Pancreas (tissue), 10 donors: ENCODE measurements around the gene FAM170B. TPM values are rescaled to one million over a fixed set of nuclear protein-coding genes. Genes with fewer than 3 reads are reported as not detected.

ENCODE experiments used
- ATAC-seq, 4 donors: fragments of 200-7000 bp; cut with Tn5 transposase; one replicate each; pipeline versions ENCODE4 v1.8.0 to v1.9.1; 2020; ENCODE audit warnings: mild to moderate bottlenecking in 4 of 4, moderate library complexity in 4 of 4
- DNase-seq, 6 donors: peaks; one replicate each; pipeline ENCODE4 v3.0.0-alpha.2; 2020
- FAIRE-seq: peaks from 2 replicates; lab custom pipeline; 2012; peaks lifted over from hg19 to GRCh38; lab: Jason Lieb, UNC
- H3K27ac ChIP-seq, 4 donors: fragments of 200-600 bp; sonication (generic); 1 replicate in 3 of 4; 2 replicates in 1 of 4; pipeline versions ENCODE4 v1.5.0 to v1.8.0; 2020
- H3K27me3 ChIP-seq, 4 donors: fragments of 200-600 bp; one replicate each; pipeline ENCODE4 v1.8.0; 2021
- H3K36me3 ChIP-seq, 3 donors: fragments of 200-600 bp; sonication (generic) in 1 of 3; one replicate each; pipeline versions ENCODE4 v1.5.0 to v1.8.0; 2020 to 2021
- H3K4me1 ChIP-seq, 3 donors: fragments of 200-600 bp; one replicate each; pipeline ENCODE4 v1.8.0; 2021
- H3K4me3 ChIP-seq, 4 donors: fragments of 200-600 bp; sonication (generic) in 2 of 4; one replicate each; pipeline versions ENCODE4 v1.5.0 to v1.8.0; 2020 to 2021
- H3K9me3 ChIP-seq, 4 donors: fragments of 200-600 bp; one replicate each; pipeline ENCODE4 v1.8.0; 2021
- WGBS, 2 donors: extraction: QIAGEN DNeasy Blood & Tissue Kit; methylation state at CpG; one replicate each; pipeline ENCODE4 v1.1.7; 2013; 5-methylcytosine and 5-hydroxymethylcytosine counted together
- intact Hi-C, 3 donors: fragments of 100-400 bp; cut with DNase I; formaldehyde crosslinking; loops; one replicate each; pipeline versions ENCODE4 v1.11.1 to v1.14.2; 2022
- polyA plus RNA-seq, 2 donors: library from polyadenylated mRNA; stranded (reverse); fragments of 200-250 nt; gene quantifications; one replicate each; pipeline ENCODE4 v1.2.3, GENCODE V29; 2013
- total RNA-seq, 6 donors: library from RNA; stranded (reverse); fragmentation: NEBNext Ultra II Directional in 4 of 6; extraction: Animal tissue kit (Norgen Biotek cat#: 25700) in 4 of 6; gene quantifications; one replicate each; pipeline versions ENCODE4 v1.2.1 to v1.2.4, GENCODE V29; 2021 to 2023
- TF ChIP-seq, protein P1 (sequence below), 4 donors: fragments of 200-600 bp; sonication (generic) in 3 of 4; IDR thresholded peaks; one replicate each; pipeline versions ENCODE4 v1.5.0 to v1.8.0; 2021; ENCODE audit warnings: antibody characterized with exemption in 4 of 4
- donor health status: healthy with polysubstance abuse.
- donor health status: DM: no; HTN: no; CAD: no; lungs with moderate emphysema.
- donor health status: DM: no; HTN: no; CAD: no.
- donor health status: control.
- donor health status: control.
- donor health status: Bipolar disorder and iron deficiency.
- donor health status: DM: yes; HTN: yes; CAD: no.
- donor health status: DM: no; HTN: no; CAD: no.
- donor health status: DM: no; HTN: no; CAD: no.
- donor health status: DM: yes; HTN: yes; CAD: no.

The FAM170B gene
- total and polyA plus RNA-seq, 8 donors, result not detected

DNA sequence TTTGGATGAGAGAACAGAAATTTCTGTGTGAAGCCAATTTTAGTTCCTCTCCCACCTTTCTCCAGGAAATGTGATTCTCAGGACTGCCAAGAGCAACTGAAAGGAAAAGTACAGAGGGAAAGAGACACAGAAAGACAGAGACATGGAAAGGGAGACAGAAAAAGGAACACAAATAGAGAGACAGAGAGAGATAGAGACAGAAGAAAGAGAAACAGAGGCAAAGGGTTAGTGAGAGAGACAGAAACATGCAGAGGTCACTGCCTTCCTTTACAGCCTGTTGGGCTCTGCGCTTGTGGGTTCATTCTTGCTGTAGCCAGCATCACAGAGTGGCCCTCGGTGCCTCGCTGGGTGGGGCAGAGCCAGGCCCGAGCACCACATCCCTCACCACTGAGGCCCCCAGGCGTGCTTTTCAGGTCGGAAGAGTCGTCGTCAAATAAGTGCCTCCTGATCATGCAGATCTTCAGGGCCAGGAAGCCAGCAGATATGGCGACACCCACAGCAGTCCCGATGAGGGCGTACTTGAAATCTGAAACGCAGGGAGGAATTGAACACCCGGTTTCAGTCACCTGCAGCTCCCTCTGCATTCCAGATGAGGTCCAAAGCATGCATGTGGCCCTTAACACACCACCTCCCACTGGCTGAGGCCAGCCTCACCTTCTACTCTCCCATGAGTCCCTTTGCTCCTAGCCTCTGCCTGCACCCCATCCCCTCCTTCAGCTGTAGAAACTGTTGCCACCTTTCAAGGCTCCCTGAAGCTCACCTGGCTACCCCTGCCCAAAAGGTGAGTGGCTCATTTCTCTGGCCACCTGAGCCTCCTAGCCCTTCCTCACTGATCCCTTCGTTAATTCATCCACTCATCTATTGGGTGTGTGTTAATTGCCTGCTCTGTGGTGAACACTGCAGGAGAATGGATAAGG, 32.9 kb upstream of the FAM170B start:
- FAIRE-seq (no peak), DNase-seq (no peak), ATAC-seq (no peak)
- 60 to 69% methylated on average over 14 of the region's 14 CpGs for WGBS, 2 donors
- Histone ChIP-seq H3K9me3 (no peaks in the 10 kb centered on the region), H3K27ac (no peak overlapping the region), H3K4me3 (no peak overlapping the region), H3K27me3 (no peaks in the 10 kb centered on the region), H3K36me3 (no peaks in the 10 kb centered on the region), H3K4me1 (no peaks in the 10 kb centered on the region)
- TF ChIP-seq, protein P1, sequence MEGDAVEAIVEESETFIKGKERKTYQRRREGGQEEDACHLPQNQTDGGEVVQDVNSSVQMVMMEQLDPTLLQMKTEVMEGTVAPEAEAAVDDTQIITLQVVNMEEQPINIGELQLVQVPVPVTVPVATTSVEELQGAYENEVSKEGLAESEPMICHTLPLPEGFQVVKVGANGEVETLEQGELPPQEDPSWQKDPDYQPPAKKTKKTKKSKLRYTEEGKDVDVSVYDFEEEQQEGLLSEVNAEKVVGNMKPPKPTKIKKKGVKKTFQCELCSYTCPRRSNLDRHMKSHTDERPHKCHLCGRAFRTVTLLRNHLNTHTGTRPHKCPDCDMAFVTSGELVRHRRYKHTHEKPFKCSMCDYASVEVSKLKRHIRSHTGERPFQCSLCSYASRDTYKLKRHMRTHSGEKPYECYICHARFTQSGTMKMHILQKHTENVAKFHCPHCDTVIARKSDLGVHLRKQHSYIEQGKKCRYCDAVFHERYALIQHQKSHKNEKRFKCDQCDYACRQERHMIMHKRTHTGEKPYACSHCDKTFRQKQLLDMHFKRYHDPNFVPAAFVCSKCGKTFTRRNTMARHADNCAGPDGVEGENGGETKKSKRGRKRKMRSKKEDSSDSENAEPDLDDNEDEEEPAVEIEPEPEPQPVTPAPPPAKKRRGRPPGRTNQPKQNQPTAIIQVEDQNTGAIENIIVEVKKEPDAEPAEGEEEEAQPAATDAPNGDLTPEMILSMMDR (IDR thresholded peaks at IDR 0.05), result no peak
- intact Hi-C loops, result loop anchor here in 2 of 3 donors (10.0 kb wide), 1 partner anchor 182 kb away; no protein-coding TSS in a partner anchor

- no peak overlapping the region for H3K4me3 ChIP-seq
- no peaks in the 10 kb centered on the region for H3K27me3 ChIP-seq
- ATAC-seq (no peak), DNase-seq (no peak), FAIRE-seq (no peak)
- no peaks in the 10 kb centered on the region for H3K9me3 ChIP-seq
- H3K27ac ChIP-seq, result no peak overlapping the region
- intact Hi-C loops, result loop anchor here in 2 of 3 donors (10.0 kb wide), 1 partner anchor 181 kb away; no protein-coding TSS in a partner anchor
- H3K4me1 ChIP-seq, result no peaks in the 10 kb centered on the region
- no peaks in the 10 kb centered on the region for H3K36me3 ChIP-seq
- TF ChIP-seq, protein P1 (IDR thresholded peaks at IDR 0.05), result no peak
- WGBS, 2 donors, result 67 to 73% methylated on average over 14 of the region's 14 CpGs
Observed at GRCh38 chr10:49165821-49166483, 32.1 kb upstream of the FAM170B start.

- H3K9me3 ChIP-seq, result no peaks in the 10 kb centered on the region
- 54 to 59% methylated on average over 7 of the region's 7 CpGs for WGBS, 2 donors
- ATAC-seq (no peak), DNase-seq (no peak), FAIRE-seq (no peak)
- no peaks in the 10 kb centered on the region for H3K27me3 ChIP-seq
- H3K27ac ChIP-seq, result no peak overlapping the region
- no peaks in the 10 kb centered on the region for H3K4me1 ChIP-seq
- no peaks in the 10 kb centered on the region for H3K36me3 ChIP-seq
- intact Hi-C loops, result loop anchor here in 2 of 3 donors (10.0 kb wide), 1 partner anchor 180 kb away; no protein-coding TSS in a partner anchor
- TF ChIP-seq, protein P1 (IDR thresholded peaks at IDR 0.05), result no peak
- H3K4me3 ChIP-seq, result no peak overlapping the region
Observed at GRCh38 chr10:49165259-49165658, 31.4 kb upstream of the FAM170B start.

- TF ChIP-seq, protein P1 (IDR thresholded peaks at IDR 0.05), result peak; percentile 13 to 45 (median 28)
- Histone ChIP-seq H3K9me3 (no peaks in the 10 kb centered on the region), H3K4me3 (no peak overlapping the region), H3K27me3 (no peaks in the 10 kb centered on the region), H3K27ac (no peak overlapping the region), H3K4me1 (no peaks in the 10 kb centered on the region), H3K36me3 (no peaks in the 10 kb centered on the region)
- intact Hi-C loops, result loop anchor here in 2 of 3 donors (10.0 kb wide), 1 partner anchor 180 kb away; no protein-coding TSS in a partner anchor
- peak in 3 of 4 donors; percentile 74 to 84 (median 83) for ATAC-seq
- 29 to 34% methylated on average over 9 of the region's 9 CpGs for WGBS, 2 donors
- peak in 3 of 6 donors; percentile 13 to 35 (median 24) for DNase-seq
- FAIRE-seq, result no peak
Observed at GRCh38 chr10:49164559-49165188, 30.9 kb upstream of the FAM170B start.
